Stimulated activated CD8-positive, alpha-beta memory T cell treated with anti-CD3 and anti-CD28 coated beads, Interleukin-12 subunit alpha, Interleukin-12 subunit beta, amount 100 ng/mL, for 24 hours (primary cell): ENCODE results near the gene CSRP1.
"Not testable (repeated sequence)": the region's sequence is repeated elsewhere in the genome, so short reads cannot be mapped to it uniquely, and the experiment has no call there.

Experiments used
- DNase-seq: peaks from one replicate; pipeline ENCODE4 v3.0.0-alpha.2; 2020; ENCODE audit errors: extremely low read depth

Gene CSRP1

GRCh38 chr1:201537891-201538611 is 31.1 kb upstream of the CSRP1 start:
- DNase-seq, result no peak

GRCh38 chr1:201537467-201537866 is 30.5 kb upstream of the CSRP1 start:
- DNase-seq, result no peak

- no peak for DNase-seq
Measured at GRCh38 chr1:201537028-201537427, 30.1 kb upstream of the CSRP1 start.

DNA sequence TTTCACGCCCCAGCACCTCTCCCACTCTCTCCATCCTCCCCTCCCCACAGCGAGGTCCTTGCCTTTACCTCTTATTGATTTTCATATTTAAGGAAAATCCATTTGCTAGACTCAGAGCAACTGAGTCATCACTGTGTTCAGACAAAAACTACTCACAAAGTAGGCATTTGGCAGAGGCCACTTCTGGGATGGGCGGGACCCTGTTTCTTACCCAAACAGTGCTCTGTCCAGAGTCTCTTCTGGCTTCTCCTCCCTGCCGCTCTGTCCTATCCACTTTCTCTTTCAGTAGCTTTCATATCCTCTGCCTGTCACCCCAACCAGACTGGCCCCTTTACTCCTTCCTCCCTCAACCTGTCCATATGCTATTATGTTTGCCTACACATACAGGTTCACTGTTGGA is 29.6 kb upstream of the CSRP1 start:
- DNase-seq, result no peak

- no peak for DNase-seq
Measured at GRCh38 chr1:201535919-201536245, 29.0 kb upstream of the CSRP1 start.

- no peak for DNase-seq
Measured at GRCh38 chr1:201535046-201535918, 28.4 kb upstream of the CSRP1 start.

GRCh38 chr1:201533836-201534235 is 26.9 kb upstream of the CSRP1 start:
- no peak for DNase-seq

DNA sequence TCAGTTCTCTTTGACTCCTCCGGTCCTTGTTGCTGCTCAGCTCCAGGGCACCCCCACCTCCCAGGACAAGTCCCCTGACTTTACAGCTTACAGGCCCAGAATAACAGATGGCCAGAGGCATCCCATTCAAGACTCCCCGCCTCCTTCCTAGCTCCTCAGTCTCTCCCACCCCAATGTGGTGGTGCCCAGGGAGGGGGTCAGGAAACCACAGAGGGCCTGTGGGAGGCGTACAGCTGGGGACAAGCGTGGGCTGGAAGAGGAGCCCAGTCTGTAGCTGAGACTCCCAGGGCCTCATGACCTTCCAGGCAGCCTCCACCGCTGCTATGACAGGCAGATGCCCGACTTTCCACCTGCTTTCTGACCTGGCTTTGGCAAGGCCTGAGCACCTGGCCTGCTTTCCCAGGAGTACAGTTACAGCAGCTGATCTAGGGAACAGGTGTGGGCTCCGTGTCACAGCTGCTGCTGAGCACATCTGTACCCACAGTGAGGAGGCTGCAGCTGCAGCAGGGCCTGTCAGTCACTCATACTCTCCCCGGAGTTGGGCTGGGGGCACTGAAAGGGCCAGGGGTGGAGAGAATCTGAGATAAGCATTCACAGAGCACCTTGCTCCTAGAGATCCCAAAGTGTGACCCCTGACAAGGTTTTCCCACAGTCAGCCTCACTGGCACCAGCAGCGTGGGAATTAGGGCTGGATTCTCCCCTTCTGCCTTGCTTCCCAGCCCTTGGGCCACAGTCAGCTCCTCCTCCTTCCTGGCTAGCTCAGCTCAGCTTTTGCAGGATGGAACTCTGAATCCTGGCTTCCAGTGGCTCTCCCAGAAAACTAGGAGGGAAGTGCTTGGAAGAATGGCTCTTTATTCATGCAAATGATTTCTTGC is 24.9 kb upstream of the CSRP1 start:
- no peak for DNase-seq

GRCh38 chr1:201530741-201531531 is 24.0 kb upstream of the CSRP1 start:
- DNase-seq, result no peak

DNA sequence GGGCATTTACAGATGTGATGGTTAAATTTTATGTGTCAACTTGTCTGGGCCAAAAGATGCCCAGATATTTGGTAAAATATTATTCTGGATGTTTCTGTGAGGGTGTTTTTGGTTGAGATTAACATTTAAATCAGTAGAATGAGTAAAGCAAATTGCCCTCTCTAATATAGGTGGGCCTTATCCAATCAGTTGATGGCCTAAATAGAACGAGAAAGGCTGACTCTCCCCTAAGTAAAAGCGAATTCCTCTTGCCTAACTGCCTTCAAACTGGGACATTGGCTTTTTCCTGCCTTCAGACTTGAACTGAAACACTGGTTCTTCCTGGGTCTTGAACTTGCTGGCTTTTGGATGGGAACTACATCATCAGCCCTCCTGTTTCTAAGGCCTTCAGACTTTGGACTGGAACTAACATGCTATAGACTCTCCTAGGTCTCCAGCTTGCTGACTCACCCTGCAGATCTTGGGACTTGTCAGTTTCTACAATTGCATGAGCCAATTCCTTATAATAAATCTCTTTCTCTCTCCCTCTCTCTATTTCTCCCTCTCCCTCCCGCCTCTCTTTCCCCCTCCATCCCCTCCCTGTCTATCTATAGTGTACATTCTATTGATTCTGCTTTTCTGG is 21.8 kb upstream of the CSRP1 start:
- DNase-seq, result no peak

DNA sequence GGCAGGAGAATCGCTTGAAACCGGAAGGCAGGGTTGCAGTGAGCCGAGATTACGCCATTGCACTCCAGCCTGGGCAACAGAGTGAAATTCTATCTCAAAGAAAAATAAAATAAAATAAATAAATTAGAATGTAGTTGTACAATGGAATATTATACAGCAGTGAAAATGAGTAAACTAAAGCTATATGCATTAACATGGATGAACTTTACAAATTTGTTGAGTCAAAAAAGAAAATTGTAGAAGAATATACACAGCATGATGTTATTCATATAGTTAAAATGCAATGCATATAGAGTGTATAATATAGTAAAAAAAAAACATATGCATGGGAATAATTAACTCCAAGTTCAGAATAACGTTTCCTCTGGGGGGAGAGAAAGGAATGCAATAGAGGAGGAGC is 21.0 kb upstream of the CSRP1 start:
- DNase-seq, result no peak

DNA sequence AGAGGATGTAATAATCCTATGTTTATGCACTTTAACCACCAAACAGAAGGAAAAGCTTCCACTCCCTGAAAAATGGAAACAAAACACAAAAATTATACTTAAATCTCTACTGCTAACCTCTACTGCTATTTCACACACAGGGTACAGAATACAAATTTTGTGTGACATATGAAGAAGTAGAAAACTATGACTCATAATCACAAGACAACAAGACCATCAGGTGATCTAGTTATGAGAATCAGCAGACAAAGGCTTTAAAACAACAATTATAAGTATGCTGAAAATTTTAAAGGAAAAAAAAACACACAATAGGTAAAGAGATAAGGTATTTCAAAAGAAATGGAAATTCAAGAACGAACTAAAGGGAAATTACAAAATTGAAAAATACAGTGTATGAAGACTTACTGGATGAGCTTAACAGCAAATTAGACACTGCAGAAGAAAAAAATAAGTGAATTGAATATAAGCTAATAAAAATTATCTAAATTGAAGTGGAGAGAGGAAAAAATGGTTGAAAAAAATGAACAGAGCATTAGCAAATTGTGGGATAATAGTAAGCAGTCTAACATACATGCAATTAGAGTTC is 18.4 kb upstream of the CSRP1 start:
- DNase-seq, result no peak

DNA sequence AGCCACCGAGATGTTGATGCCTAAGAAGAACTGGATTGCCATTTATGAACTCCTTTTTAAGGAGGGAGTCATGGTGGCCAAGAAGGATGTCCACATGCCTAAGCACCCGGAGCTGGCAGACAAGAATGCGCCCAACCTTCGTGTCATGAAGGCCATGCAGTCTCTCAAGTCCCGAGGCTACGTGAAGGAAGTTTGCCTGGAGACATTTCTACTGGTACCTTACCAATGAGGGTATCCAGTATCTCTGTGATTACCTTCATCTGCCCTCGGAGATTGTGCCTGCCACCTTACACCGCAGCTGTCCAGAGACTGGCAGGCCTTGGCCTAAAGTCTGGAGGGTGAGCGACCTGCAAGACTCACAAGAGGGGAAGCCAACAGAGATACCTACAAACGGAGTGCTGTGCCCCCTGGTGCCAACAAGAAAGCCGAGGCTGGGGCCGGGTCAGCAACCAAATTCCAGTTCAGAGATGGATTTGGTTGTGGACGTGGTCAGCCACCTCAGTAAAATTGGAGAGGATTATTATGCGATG is 13.2 kb upstream of the CSRP1 start:
- DNase-seq, result not testable (repeated sequence)

DNA sequence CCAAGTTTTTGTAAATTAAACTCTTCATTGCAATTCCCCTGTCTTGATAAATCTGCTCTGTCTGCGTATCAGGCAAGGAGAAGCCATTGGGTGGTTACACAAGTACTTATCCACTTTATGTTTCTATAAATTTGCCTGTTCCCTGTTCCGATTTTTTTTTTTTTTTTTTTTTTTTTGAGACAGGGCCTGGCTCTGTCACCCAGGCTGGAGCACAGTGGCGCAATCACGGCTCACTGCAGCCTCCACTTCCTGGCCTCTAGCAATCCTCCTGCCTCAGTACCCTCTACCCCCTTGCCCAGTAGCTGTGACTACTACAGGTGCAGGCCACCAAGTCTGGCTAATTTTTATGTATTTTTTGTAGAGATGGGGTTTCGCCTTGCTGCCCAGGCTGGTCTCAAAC is 11.1 kb upstream of the CSRP1 start:
- no peak for DNase-seq

DNA sequence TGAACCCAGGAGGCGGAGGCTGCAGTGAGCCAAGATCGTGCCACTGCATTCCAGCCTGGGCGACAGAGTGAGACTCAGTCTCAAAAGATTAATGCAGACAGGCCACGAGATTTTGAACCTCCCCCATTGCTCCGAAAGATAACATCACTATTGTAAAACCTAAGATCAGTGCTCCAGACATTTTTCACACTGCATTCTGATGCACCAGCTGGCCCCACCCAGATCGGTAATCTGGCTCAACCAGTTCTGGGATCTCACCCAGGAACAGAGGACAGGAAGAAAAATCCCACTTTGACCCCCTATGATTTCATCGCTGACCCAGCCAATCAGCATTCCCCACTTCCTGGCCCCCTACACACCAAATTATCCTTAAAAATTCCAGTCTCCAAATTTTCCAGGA is 10.7 kb upstream of the CSRP1 start:
- DNase-seq, result no peak

DNA sequence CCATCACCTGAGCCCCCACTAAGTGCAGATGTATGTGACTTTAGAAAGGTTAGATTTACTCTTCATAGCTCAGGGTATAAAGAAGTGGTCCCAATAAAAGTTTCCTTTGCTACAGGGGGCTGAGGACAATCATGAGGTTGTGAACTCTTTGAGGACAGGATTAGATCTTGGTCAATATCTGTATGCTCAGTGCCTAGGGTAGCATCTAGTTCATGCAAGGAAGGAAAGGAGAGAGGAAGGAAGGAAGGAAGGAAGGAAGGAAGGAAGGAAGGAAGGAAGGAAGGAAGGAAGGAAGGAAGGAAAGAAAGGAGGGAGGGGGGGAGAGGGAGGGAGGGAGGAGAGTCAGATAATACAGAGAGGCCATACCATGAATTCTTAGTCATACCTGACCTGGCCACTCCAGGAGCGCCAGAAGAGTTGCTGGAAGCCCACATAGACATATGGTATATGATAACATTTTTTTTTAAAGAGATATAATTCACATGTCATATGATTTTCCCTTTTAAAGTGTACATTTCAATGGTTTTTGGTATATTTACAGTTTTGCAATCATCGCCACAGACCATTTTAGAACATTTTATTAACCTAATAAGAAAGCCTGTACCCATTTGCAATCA is 9.7 kb upstream of the CSRP1 start:
- DNase-seq, result no peak

DNA sequence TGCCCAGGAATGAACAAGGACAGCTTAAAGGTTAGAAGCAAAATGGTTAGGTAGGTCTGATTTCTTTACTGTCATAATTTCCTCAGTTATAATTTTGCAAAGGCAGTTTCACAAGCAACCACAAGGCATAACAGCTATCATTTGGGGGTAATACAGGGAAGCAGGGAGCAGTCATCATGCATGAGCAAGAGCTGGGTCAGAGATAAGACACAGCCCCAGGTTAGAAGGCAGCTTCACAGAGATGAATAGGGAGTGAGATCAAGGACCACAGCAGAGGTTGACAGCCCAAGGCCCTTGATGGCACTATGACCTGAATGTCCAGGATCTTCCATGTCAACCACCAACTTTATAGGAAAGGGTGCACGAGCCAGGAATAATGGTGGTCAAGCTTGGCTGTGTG is 9.0 kb upstream of the CSRP1 start:
- DNase-seq, result no peak

DNA sequence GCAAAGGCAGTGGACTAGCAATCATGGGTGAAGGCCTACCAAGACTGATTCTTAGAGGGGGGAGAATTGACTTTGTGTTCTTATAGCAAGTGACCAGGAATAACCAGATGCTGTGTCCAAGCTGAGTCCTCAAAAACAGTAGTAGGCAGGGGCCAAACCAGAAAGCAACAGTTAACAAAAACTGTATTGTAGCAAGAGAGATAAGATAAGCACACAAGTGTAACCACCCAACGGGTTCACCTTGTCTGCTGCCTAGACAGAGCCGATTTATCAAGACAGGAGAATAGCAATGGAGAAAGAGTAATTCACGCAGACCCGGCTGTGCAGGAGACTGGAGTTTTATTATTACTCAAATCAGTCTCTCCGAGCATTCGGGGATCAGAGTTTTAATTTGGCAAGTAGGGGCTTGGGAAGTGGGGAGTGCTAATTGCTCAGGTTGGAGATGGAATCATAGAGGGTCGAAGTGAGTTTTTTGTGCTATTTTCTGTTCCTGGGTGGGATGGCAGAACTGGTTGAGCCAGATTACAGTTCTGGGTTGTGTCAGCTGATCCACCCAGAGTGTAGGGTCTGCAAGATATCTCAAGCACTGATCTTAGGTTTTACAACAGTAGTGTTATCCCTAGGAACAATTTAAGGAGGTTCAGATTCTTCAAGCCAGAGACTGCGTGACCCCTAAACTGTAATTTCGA is 8.3 kb upstream of the CSRP1 start:
- DNase-seq, result no peak

DNA sequence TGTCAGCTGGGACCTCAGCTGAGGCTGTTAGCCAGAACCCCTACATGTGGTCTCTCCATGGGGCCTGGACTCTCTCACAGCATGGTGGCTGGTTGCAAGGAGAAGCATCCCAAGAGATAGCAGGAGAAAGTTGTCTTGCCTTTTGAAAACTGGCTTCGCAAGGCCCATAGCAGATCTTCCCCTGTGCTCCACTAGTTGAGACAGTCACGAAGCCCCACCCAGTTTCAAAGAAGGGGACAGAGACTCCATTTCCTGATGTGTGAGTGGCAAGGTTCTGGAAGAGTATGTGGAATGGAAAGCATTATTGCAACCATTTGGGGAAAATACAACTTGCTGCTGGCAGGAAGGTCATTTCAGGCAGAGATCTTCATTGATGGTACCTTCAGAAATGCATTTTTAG is 7.5 kb upstream of the CSRP1 start:
- DNase-seq, result no peak
